GM19351 (cell line): Measurements from ENCODE around the gene STK11.

ENCODE experiments used
- ATAC-seq: cut with Tn5 transposase; IDR thresholded peaks from one replicate; pipeline ENCODE4 v1.9.1; 2021; ENCODE audit warnings: mild to moderate bottlenecking, moderate library complexity; ENCODE audit not compliant: unreplicated experiment

STK11 gene

GRCh38 chr19:1260749-1261537, 55.4 kb downstream of the STK11 start:
- ATAC-seq = peak; percentile 59

- ATAC-seq = no peak
Measured at GRCh38 chr19:1261538-1261797, 55.9 kb downstream of the STK11 start.

- no peak for ATAC-seq
Measured at GRCh38 chr19:1261798-1262622, 56.4 kb downstream of the STK11 start.

- ATAC-seq = no peak
Measured at GRCh38 chr19:1262623-1263123, 57.1 kb downstream of the STK11 start.

- ATAC-seq = no peak
Measured at GRCh38 chr19:1263188-1263587, 57.6 kb downstream of the STK11 start.

- no peak for ATAC-seq
Measured at GRCh38 chr19:1264801-1265614, 59.4 kb downstream of the STK11 start.

GRCh38 chr19:1265615-1266128, 60.1 kb downstream of the STK11 start:
- no peak for ATAC-seq

- peak; percentile 40 for ATAC-seq
Measured at GRCh38 chr19:1266129-1266915, 60.7 kb downstream of the STK11 start.

- peak; percentile 15 for ATAC-seq
Measured at GRCh38 chr19:1266916-1267476, 61.4 kb downstream of the STK11 start.

- no peak for ATAC-seq
Measured at GRCh38 chr19:1267477-1268225, 62.1 kb downstream of the STK11 start.

GRCh38 chr19:1268226-1269064, 62.9 kb downstream of the STK11 start:
- ATAC-seq = no peak

- ATAC-seq = peak; percentile 45
Measured at GRCh38 chr19:1269065-1269477, 63.5 kb downstream of the STK11 start, which contains the start of gene CIRBP. Gene CIRBP, plus strand, starts transcription at chr19:1269332. Its CDS starts 1,602 bp downstream, at chr19:1270934.

- ATAC-seq = peak; percentile 19
Measured at GRCh38 chr19:1269478-1270212, 64.1 kb downstream of the STK11 start.

GRCh38 chr19:1270213-1270853, 64.8 kb downstream of the STK11 start:
- no peak for ATAC-seq

- no peak for ATAC-seq
Measured at GRCh38 chr19:1270854-1271527, 65.4 kb downstream of the STK11 start.
